Peyer's patch (tissue), 4 donors: ENCODE results near the gene AP1M1. TPM values are rescaled to one million over a fixed set of nuclear protein-coding genes. Genes with fewer than 3 reads are reported as not detected.

Source experiments
- DNase-seq, 3 donors: peaks; one replicate each; pipeline ENCODE4 v3.0.0-alpha.2; 2017 to 2019
- H3K27ac ChIP-seq, 4 donors: fragments of 200-600 bp; sonication (generic); one replicate each; pipeline ENCODE4 v1.5.1; 2016 to 2019
- H3K27me3 ChIP-seq, 2 donors: fragments of 200-600 bp; sonication (generic); one replicate each; pipeline ENCODE4 v1.5.1; 2019
- H3K36me3 ChIP-seq, 3 donors: fragments of 200-600 bp; sonication (generic); one replicate each; pipeline ENCODE4 v1.5.1; 2016 to 2019
- H3K4me1 ChIP-seq, 4 donors: fragments of 200-600 bp; sonication (generic); one replicate each; pipeline ENCODE4 v1.5.1; 2016 to 2019
- H3K4me3 ChIP-seq, 4 donors: fragments of 200-600 bp; sonication (generic); 1 replicate in 3 of 4; 2 replicates in 1 of 4; pipeline ENCODE4 v1.5.1; 2016 to 2019; ENCODE audit warnings: mild to moderate bottlenecking in 1 of 4
- H3K9me3 ChIP-seq, 4 donors: fragments of 200-600 bp; sonication (generic); one replicate each; pipeline ENCODE4 v1.5.1; 2016 to 2019; ENCODE audit warnings: mild to moderate bottlenecking in 1 of 4
- CTCF ChIP-seq, 6 experiments: fragments of 450-650 bp in 4 of 6; fragments of 200-600 bp in 2 of 6; sonication (generic) in 1 of 6; IDR thresholded peaks; one replicate each; pipeline ENCODE4 v1.5.1; 2017 to 2019; ENCODE audit warnings: antibody characterized with exemption in 6 of 6, mild to moderate bottlenecking in 3 of 6, moderate library complexity in 1 of 6
- POLR2A ChIP-seq, 2 donors: fragments of 450-650 bp; IDR thresholded peaks; one replicate each; pipeline ENCODE4 v1.5.1; 2017; ENCODE audit warnings: antibody characterized with exemption in 2 of 2, mild to moderate bottlenecking in 2 of 2, moderate library complexity in 2 of 2
- total RNA-seq, 4 donors: library from RNA; depleted of rRNA; stranded (reverse); fragments of >200 nt; gene quantifications; one replicate each; pipeline ENCODE4 v1.1.0, GENCODE V29; 2016

AP1M1 gene
- total RNA-seq, 4 donors from 2014 or later: 52.7 to 83.9 (median 62.8) TPM

- Histone ChIP-seq H3K4me3 (no peak overlapping the region), H3K9me3 (peaks cover 0 to 20% (median 19%) of the 10 kb centered on the region in 4 donors), H3K36me3 (peaks cover 0 to 72% (median 7%) of the 10 kb centered on the region in 3 donors), H3K27me3 (no peaks in the 10 kb centered on the region), H3K27ac (no peak overlapping the region), H3K4me1 (peaks cover 0 to 4% (median 0%) of the 10 kb centered on the region in 4 donors)
- TF ChIP-seq CTCF (IDR thresholded peaks at IDR 0.05) (no peak), POLR2A (IDR thresholded peaks at IDR 0.05) (no peak)
- DNase-seq: no peak
Observed at GRCh38 chr19:16218851-16219250, 21.1 kb downstream of the AP1M1 start.

DNA sequence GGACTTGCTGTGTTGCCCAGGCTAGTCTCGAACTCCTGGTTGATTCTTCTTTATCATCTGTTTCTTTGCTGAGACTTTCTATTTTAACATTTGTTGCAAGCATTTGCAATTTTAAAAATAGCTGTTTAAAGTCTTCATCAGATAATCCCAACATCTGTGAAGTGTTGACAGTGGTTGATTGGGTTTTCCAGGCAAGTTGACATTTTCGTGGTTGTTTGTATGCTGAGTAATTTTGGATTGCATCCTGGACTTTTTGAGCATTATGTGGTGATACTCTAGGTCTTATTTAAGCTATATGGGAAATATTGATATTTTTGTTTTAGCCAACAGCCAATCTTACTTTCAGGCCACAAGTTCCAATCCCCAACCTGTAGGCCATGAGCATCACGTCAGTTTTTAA lies 25.1 kb downstream of the AP1M1 start:
- peaks cover 0 to 97% (median 7%) of the 10 kb centered on the region in 3 donors for H3K36me3 ChIP-seq
- no peak overlapping the region for H3K27ac ChIP-seq
- H3K27me3 ChIP-seq: no peaks in the 10 kb centered on the region
- no peaks in the 10 kb centered on the region for H3K4me1 ChIP-seq
- no peak for DNase-seq
- no peak overlapping the region for H3K4me3 ChIP-seq
- no peak for TF ChIP-seq POLR2A (IDR thresholded peaks at IDR 0.05)
- TF ChIP-seq CTCF (IDR thresholded peaks at IDR 0.05): no peak
- peaks cover 0 to 20% (median 19%) of the 10 kb centered on the region in 4 donors for H3K9me3 ChIP-seq

DNA sequence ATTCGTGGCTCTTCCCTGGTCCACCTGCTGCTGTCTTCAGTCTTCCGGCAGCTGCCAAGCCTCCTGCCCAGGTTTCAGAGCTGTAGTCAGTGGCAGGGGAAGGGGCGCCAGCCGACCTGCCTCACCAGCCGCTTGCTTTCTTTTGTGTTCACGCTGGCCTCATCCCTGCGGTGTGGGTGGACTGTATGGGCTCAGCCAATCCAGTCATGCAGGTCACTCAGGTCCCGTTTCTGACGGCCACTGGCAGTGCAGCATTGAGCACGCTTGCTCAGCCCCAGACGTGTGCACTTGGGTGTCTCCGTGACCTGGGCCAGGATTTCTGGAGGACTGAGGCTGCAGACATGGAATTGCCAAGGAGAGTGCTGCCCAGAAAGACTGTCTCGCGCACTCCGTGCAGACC lies 26.0 kb downstream of the AP1M1 start:
- no peaks in the 10 kb centered on the region for H3K4me1 ChIP-seq
- H3K27ac ChIP-seq: no peak overlapping the region
- no peaks in the 10 kb centered on the region for H3K27me3 ChIP-seq
- TF ChIP-seq CTCF (IDR thresholded peaks at IDR 0.05) (no peak), POLR2A (IDR thresholded peaks at IDR 0.05) (no peak)
- H3K9me3 ChIP-seq: peaks cover 0 to 20% (median 19%) of the 10 kb centered on the region in 4 donors
- peak in 1 of 3 donors; percentile 37 for DNase-seq
- H3K36me3 ChIP-seq: peaks cover 0 to 97% (median 7%) of the 10 kb centered on the region in 3 donors
- H3K4me3 ChIP-seq: no peak overlapping the region

GRCh38 chr19:16224293-16225045 lies 26.8 kb downstream of the AP1M1 start:
- Histone ChIP-seq H3K27me3 (no peaks in the 10 kb centered on the region), H3K27ac (no peak overlapping the region), H3K9me3 (peaks cover 0 to 20% (median 19%) of the 10 kb centered on the region in 4 donors), H3K36me3 (peaks cover 0 to 99% (median 7%) of the 10 kb centered on the region in 3 donors), H3K4me3 (no peak overlapping the region), H3K4me1 (no peaks in the 10 kb centered on the region)
- TF ChIP-seq POLR2A (IDR thresholded peaks at IDR 0.05): no peak
- TF ChIP-seq CTCF (IDR thresholded peaks at IDR 0.05): no peak
- peak in 1 of 3 donors; percentile 39 for DNase-seq

- Histone ChIP-seq H3K27ac (no peak overlapping the region), H3K36me3 (peaks cover 0 to 97% (median 2%) of the 10 kb centered on the region in 3 donors), H3K4me1 (no peaks in the 10 kb centered on the region), H3K4me3 (no peak overlapping the region), H3K9me3 (peaks cover 0 to 14% (median 11%) of the 10 kb centered on the region in 4 donors), H3K27me3 (no peaks in the 10 kb centered on the region)
- peak in 1 of 3 donors; percentile 39 for DNase-seq
- TF ChIP-seq POLR2A (IDR thresholded peaks at IDR 0.05) (no peak), CTCF (IDR thresholded peaks at IDR 0.05) (no peak)
Observed at GRCh38 chr19:16225279-16226183, 27.8 kb downstream of the AP1M1 start.
